GM23338 (cell line): Measurements from ENCODE around the gene GLIPR1. TPM values are rescaled to one million over a fixed set of nuclear protein-coding genes. Genes with fewer than 3 reads are reported as not detected.
"Not testable (repeated sequence)": the region's sequence is repeated elsewhere in the genome, so short reads cannot be mapped to it uniquely, and the experiment has no call there.

Source experiments
- ATAC-seq: fragments of 200-7000 bp; cut with Tn5 transposase; 3 replicates; pipeline ENCODE4 v1.9.1; 2020
- DNase-seq: peaks from one replicate; pipeline ENCODE4 v3.0.0-alpha.2; 2015; ENCODE audit warnings: low spot score
- H2AFZ ChIP-seq: fragments of 200-600 bp; sonication (generic); 2 replicates; pipeline ENCODE4 v1.8.0; 2016; ENCODE audit warnings: antibody characterized with exemption, mild to moderate bottlenecking, moderate library complexity
- H3F3A ChIP-seq: fragments of 200-600 bp; sonication (generic); replicated peaks from 2 replicates; pipeline ENCODE4 v1.8.0; 2017; ENCODE audit warnings: antibody characterized with exemption, mixed run types, low read depth
- H3K27ac ChIP-seq: fragments of 200-600 bp; sonication (generic); 2 replicates; pipeline ENCODE4 v1.6.1; 2016; ENCODE audit warnings: low read depth
- H3K27me3 ChIP-seq: fragments of 200-600 bp; sonication (generic); 2 replicates; pipeline ENCODE4 v1.8.0; 2016; ENCODE audit warnings: mild to moderate bottlenecking, mixed run types, moderate library complexity; ENCODE audit not compliant: insufficient read depth
- H3K36me3 ChIP-seq: fragments of 200-600 bp; sonication (generic); 2 replicates; pipeline ENCODE4 v1.8.0; 2016; ENCODE audit warnings: mild to moderate bottlenecking; ENCODE audit not compliant: insufficient read depth
- H3K4me1 ChIP-seq: fragments of 200-600 bp; sonication (generic); 2 replicates; pipeline ENCODE4 v1.8.0; 2016; ENCODE audit warnings: mild to moderate bottlenecking, moderate library complexity; ENCODE audit not compliant: insufficient read depth
- H3K4me2 ChIP-seq: fragments of 200-600 bp; sonication (generic); 2 replicates; pipeline ENCODE4 v1.7.1; 2017; ENCODE audit warnings: mixed run types
- H3K4me3 ChIP-seq: fragments of 200-600 bp; sonication (generic); 2 replicates; pipeline ENCODE4 v1.6.1; 2016; ENCODE audit warnings: mixed run types
- H3K79me2 ChIP-seq: fragments of 200-600 bp; sonication (generic); replicated peaks from 2 replicates; pipeline ENCODE4 v1.8.0; 2017; ENCODE audit warnings: mild to moderate bottlenecking; ENCODE audit not compliant: insufficient read depth
- H3K9me2 ChIP-seq: fragments of 200-600 bp; sonication (generic); 2 replicates; pipeline ENCODE4 v1.8.0; 2017; ENCODE audit not compliant: insufficient read depth
- H4K20me1 ChIP-seq: fragments of 200-600 bp; sonication (generic); replicated peaks from 2 replicates; pipeline ENCODE4 v1.8.0; 2017; ENCODE audit warnings: mild to moderate bottlenecking; ENCODE audit not compliant: insufficient read depth
- H3K27ac Mint-ChIP-seq: 2 replicates; pipeline ENCODE4 v1.8.0; 2020; ENCODE audit warnings: inconsistent platforms, mild to moderate bottlenecking, moderate library complexity, mixed read lengths
- H3K27me3 Mint-ChIP-seq: 3 replicates; pipeline ENCODE4 v1.8.0; 2022; ENCODE audit warnings: low read depth, mild to moderate bottlenecking, moderate library complexity, mixed read lengths, inconsistent platforms; ENCODE audit not compliant: insufficient read depth, poor library complexity
- H3K36me3 Mint-ChIP-seq: 3 replicates; pipeline ENCODE4 v1.8.0; 2021; ENCODE audit warnings: low read depth, mild to moderate bottlenecking, inconsistent platforms, moderate library complexity, mixed read lengths
- H3K4me1 Mint-ChIP-seq: 3 replicates; pipeline ENCODE4 v1.8.0; 2020; ENCODE audit warnings: mild to moderate bottlenecking, inconsistent platforms, mixed read lengths
- H3K4me3 Mint-ChIP-seq: 3 replicates; pipeline ENCODE4 v1.8.0; 2021; ENCODE audit warnings: moderate library complexity, mild to moderate bottlenecking, inconsistent platforms, mixed read lengths
- H3K9me3 Mint-ChIP-seq: 3 replicates; pipeline ENCODE4 v1.8.0; 2020; ENCODE audit warnings: moderate library complexity, mild to moderate bottlenecking, inconsistent platforms, mixed read lengths
- CREB1 ChIP-seq: fragments of 250-450 bp; sonication (Bioruptor Pico); IDR thresholded peaks from 2 replicates; pipeline ENCODE4 v1.5.0; 2020; ENCODE audit warnings: low read depth, mild to moderate bottlenecking, moderate library complexity
- NANOG ChIP-seq: IDR thresholded peaks from 2 replicates; pipeline ENCODE4 v1.6.1; 2016; ENCODE audit warnings: antibody characterized with exemption, borderline replicate concordance
- REST ChIP-seq: IDR thresholded peaks from one replicate; pipeline ENCODE4 v1.6.1; 2018; ENCODE audit warnings: antibody characterized with exemption; ENCODE audit not compliant: unreplicated experiment
- STAT1 ChIP-seq: IDR thresholded peaks from one replicate; pipeline ENCODE4 v1.6.1; 2016; ENCODE audit warnings: antibody characterized with exemption; ENCODE audit not compliant: unreplicated experiment
- polyA plus RNA-seq: library from polyadenylated mRNA; unstranded; fragments of >200 nt; fragmentation: Nextera tagmentation; extraction: Ambion mirVana; gene quantifications from 2 replicates; pipeline ENCODE4 v1.2.1, GENCODE V29; 2016
- total RNA-seq: library from RNA; depleted of rRNA; stranded (reverse); fragments of >200 nt; shearing (Covaris generic); gene quantifications from 2 replicates; pipeline ENCODE4 v1.2.3, GENCODE V29; 2014

Gene GLIPR1
- total and polyA plus RNA-seq, 2 experiments from 2014 or later, result 0.03 to 6.1 TPM

DNA sequence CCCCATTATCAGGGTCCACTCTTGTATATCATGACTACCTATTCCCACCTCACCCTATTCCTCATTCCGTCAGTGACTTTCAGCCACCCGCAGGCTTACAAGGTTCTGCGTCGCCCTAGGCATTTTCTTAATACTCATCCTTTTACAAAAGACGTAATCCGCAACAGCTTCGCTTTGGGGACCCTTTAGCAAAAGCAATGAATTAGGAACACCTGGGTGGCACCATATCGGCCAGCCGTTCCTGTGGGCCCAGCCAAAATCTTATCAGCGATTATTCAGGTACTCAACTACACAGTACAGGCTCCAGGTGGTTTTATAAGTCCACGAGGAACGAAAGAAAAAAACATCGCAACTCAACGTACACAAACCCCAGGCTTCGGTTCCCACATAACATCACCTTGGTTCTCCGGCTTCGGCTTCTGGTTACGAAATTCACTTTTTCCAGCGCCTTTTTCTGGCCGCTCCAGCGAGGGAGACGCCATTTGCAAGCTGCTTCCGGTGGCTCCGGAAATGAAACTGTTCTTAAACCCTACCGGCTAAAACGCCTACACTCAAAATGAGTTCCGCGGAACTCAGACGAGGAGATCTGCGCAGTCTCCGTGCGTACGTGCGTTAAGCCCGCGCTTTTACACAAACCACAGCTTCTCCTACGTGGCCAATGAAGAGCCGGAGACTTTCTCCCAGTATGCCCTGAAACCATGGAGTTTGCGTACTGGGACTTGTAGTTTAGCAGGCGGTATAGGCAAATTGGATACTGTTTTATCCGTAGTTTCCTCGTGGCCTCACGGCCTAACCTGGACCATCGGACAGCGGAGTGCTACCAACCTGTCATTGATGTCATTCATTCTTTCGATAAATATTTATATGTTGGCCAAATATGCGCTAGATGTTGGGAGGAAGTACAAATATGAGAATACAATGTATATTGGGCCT is 30.8 kb downstream of the GLIPR1 start, which contains the start of gene KRR1 (continued):
- TF ChIP-seq REST, result no peak
- TF ChIP-seq CREB1 (CRISPR knock-in tag), result peak; percentile 81
- no peak for TF ChIP-seq NANOG
- TF ChIP-seq STAT1, result no peak

- H3K79me2 ChIP-seq, DNase-seq, H3K27ac Mint-ChIP-seq, H3K4me3 ChIP-seq, H3F3A ChIP-seq, H3K4me2 ChIP-seq, H3K27me3 ChIP-seq, H3K27me3 Mint-ChIP-seq, H3K9me2 ChIP-seq, H3K27ac ChIP-seq, H2AFZ ChIP-seq, ATAC-seq, H3K4me1 Mint-ChIP-seq, H3K36me3 ChIP-seq, H3K36me3 Mint-ChIP-seq, H4K20me1 ChIP-seq, H3K4me1 ChIP-seq, H3K4me3 Mint-ChIP-seq: not testable (repeated sequence)
- peaks cover 14% of the 10 kb centered on the region for H3K9me3 Mint-ChIP-seq
Observed at GRCh38 chr12:75521224-75521623, 40.7 kb downstream of the GLIPR1 start.

- not testable (repeated sequence) for H3K4me3 ChIP-seq, H3K36me3 Mint-ChIP-seq, H4K20me1 ChIP-seq, H3K4me1 Mint-ChIP-seq, H3K27ac ChIP-seq, H3K27me3 Mint-ChIP-seq, H3K4me1 ChIP-seq, H3F3A ChIP-seq, H3K27me3 ChIP-seq, H3K27ac Mint-ChIP-seq, H3K9me2 ChIP-seq, DNase-seq, H2AFZ ChIP-seq, H3K4me2 ChIP-seq, H3K36me3 ChIP-seq, ATAC-seq, H3K79me2 ChIP-seq, H3K4me3 Mint-ChIP-seq
- peaks cover 14% of the 10 kb centered on the region for H3K9me3 Mint-ChIP-seq
Observed at GRCh38 chr12:75522124-75522523, 41.6 kb downstream of the GLIPR1 start.
